Suprapubic skin (tissue), 4 donors: ENCODE results near the gene PIGX. TPM values are rescaled to one million over a fixed set of nuclear protein-coding genes. Genes with fewer than 3 reads are reported as not detected.

ENCODE experiments used
- DNase-seq, 2 donors: peaks; one replicate each; pipeline ENCODE4 v3.0.0-alpha.2; 2019; ENCODE audit warnings: low spot score in 2 of 2
- H3K27ac ChIP-seq: fragments of 200-600 bp; sonication (generic); one replicate; pipeline ENCODE4 v1.5.1; 2019
- H3K27me3 ChIP-seq: fragments of 200-600 bp; sonication (generic); one replicate; pipeline ENCODE4 v1.5.1; 2019
- H3K36me3 ChIP-seq: fragments of 200-600 bp; sonication (generic); one replicate; pipeline ENCODE4 v1.5.1; 2019
- H3K4me1 ChIP-seq: fragments of 200-600 bp; sonication (generic); one replicate; pipeline ENCODE4 v1.5.1; 2019
- H3K4me3 ChIP-seq: fragments of 200-600 bp; sonication (generic); one replicate; pipeline ENCODE4 v1.5.1; 2019; ENCODE audit warnings: mild to moderate bottlenecking
- H3K9me3 ChIP-seq: fragments of 200-600 bp; sonication (generic); one replicate; pipeline ENCODE4 v1.5.1; 2019
- CTCF ChIP-seq, 2 donors: fragments of 200-600 bp in 1 of 2; fragments of 450-650 bp in 1 of 2; sonication (generic) in 1 of 2; IDR thresholded peaks; one replicate each; pipeline ENCODE4 v1.5.1; 2016 to 2019; ENCODE audit warnings: antibody characterized with exemption in 2 of 2, mild to moderate bottlenecking in 1 of 2, moderate library complexity in 1 of 2
- EP300 ChIP-seq: sonication (generic); formaldehyde crosslinking; IDR thresholded peaks from one replicate; pipeline ENCODE4 v1.6.1; 2017; ENCODE audit warnings: antibody characterized with exemption
- POLR2A ChIP-seq, 2 donors: fragments of 450-650 bp; IDR thresholded peaks; one replicate each; pipeline ENCODE4 v1.6.1; 2017; ENCODE audit warnings: antibody characterized with exemption in 2 of 2, mild to moderate bottlenecking in 2 of 2, moderate library complexity in 2 of 2
- POLR2AphosphoS5 ChIP-seq, 3 donors: sonication (generic); formaldehyde crosslinking; IDR thresholded peaks; one replicate each; pipeline ENCODE4 v1.6.1; 2017; ENCODE audit warnings: antibody characterized with exemption in 3 of 3
- WGBS: methylation state at CpG from one replicate; pipeline ENCODE4 v1.1.5; 2018; 5-methylcytosine and 5-hydroxymethylcytosine counted together
- total RNA-seq, 4 donors: library from RNA; depleted of rRNA; stranded (reverse); fragments of >200 nt; gene quantifications; one replicate each; pipeline ENCODE4 v1.1.0, GENCODE V29; 2016

Gene PIGX
- total RNA-seq, 4 donors from 2014 or later: 16.3 to 30.7 (median 24.4) TPM

- no peak for DNase-seq
- H3K4me3 ChIP-seq: no peak overlapping the region
- H3K4me1 ChIP-seq: peaks cover 9% of the 10 kb centered on the region
- TF ChIP-seq POLR2AphosphoS5 (IDR thresholded peaks at IDR 0.05) (no peak), CTCF (IDR thresholded peaks at IDR 0.05) (no peak), EP300 (no peak), POLR2A (IDR thresholded peaks at IDR 0.05) (no peak)
- H3K36me3 ChIP-seq: no peaks in the 10 kb centered on the region
- H3K27ac ChIP-seq: no peak overlapping the region
- no peaks in the 10 kb centered on the region for H3K9me3 ChIP-seq
- H3K27me3 ChIP-seq: no peaks in the 10 kb centered on the region
- 73% methylated on average over 4 of the region's 4 CpGs for WGBS
These were observed 44.6 kb downstream of the PIGX start for GRCh38 chr3:196756732-196757131.

DNA sequence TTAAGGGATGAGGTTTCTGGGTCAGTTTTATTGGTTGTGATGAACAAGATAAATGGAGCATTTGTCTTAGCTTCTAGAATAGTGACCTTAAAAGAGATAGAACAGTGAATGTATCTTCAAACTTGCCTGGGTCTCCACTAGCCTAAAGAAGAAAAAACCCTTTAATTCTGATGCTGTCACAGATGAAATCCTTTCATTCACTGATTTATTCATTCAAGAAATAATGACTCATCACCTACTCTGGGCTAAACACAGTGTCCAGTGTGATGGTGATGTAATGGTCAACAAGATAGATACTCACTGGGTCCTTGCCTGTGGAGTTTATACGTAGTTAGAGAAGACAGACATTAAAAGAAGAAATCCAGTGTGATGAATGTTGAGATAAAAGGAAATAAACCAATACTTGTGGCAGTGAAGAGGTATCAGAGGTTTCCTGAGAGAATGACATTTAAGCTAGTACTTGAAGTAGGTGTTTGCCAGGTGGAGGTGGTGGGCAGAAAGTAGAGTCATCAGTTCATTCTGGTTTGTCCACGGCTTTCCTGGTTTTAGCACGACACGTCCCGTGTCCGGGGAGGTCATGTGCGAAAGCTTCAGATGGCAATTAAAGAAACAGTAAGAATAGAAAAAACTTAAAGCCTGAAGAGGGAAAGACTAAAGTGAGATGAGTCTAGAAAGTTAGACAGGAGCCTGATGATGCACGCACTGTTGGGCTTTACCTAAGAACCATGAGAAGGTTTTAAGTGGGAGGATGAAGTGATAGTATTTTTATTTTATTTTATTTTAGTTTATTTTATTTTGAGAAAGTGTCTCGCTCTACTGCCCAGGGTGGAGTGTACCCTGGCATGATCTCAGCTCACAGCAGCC, 45.9 kb downstream of the PIGX start:
- H3K27ac ChIP-seq: no peak overlapping the region
- TF ChIP-seq EP300 (no peak), CTCF (IDR thresholded peaks at IDR 0.05) (no peak), POLR2AphosphoS5 (IDR thresholded peaks at IDR 0.05) (no peak), POLR2A (IDR thresholded peaks at IDR 0.05) (no peak)
- no peaks in the 10 kb centered on the region for H3K27me3 ChIP-seq
- no peaks in the 10 kb centered on the region for H3K36me3 ChIP-seq
- H3K4me1 ChIP-seq: peaks cover 9% of the 10 kb centered on the region
- DNase-seq: no peak
- 86% methylated on average over 9 of the region's 9 CpGs for WGBS
- no peaks in the 10 kb centered on the region for H3K9me3 ChIP-seq
- H3K4me3 ChIP-seq: no peak overlapping the region

GRCh38 chr3:196763179-196763578, 51.0 kb downstream of the PIGX start:
- Histone ChIP-seq H3K27ac (no peak overlapping the region), H3K27me3 (no peaks in the 10 kb centered on the region), H3K4me1 (no peaks in the 10 kb centered on the region), H3K36me3 (no peaks in the 10 kb centered on the region), H3K9me3 (no peaks in the 10 kb centered on the region), H3K4me3 (no peak overlapping the region)
- 64% methylated on average over 7 of the region's 7 CpGs for WGBS
- no peak for TF ChIP-seq POLR2A (IDR thresholded peaks at IDR 0.05)
- no peak for TF ChIP-seq POLR2AphosphoS5 (IDR thresholded peaks at IDR 0.05)
- DNase-seq: no peak

DNA sequence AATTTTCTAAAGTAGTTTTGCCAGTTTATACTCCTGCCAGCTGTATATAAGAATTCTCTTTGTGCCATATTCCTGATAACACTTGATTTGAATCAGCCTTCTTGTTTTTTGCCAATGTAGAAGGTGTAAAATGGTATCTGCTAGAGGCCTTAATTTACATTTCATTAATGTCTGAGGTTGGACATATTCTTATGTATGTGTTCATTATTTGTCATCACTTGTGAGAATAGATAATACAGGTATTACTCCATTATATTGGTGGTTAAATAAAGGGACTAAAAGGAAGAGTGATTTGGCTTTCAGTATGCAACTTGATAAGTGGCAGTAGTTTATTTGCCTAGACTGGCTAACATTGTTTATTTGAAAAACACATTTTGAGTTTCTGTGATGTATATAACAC, 53.3 kb downstream of the PIGX start:
- H3K4me1 ChIP-seq: no peaks in the 10 kb centered on the region
- H3K4me3 ChIP-seq: no peak overlapping the region
- H3K36me3 ChIP-seq: peaks cover 5% of the 10 kb centered on the region
- no peak for DNase-seq
- no peaks in the 10 kb centered on the region for H3K27me3 ChIP-seq
- TF ChIP-seq EP300 (no peak), POLR2AphosphoS5 (IDR thresholded peaks at IDR 0.05) (no peak), CTCF (IDR thresholded peaks at IDR 0.05) (no peak)
- H3K27ac ChIP-seq: no peak overlapping the region
- H3K9me3 ChIP-seq: no peaks in the 10 kb centered on the region

DNA sequence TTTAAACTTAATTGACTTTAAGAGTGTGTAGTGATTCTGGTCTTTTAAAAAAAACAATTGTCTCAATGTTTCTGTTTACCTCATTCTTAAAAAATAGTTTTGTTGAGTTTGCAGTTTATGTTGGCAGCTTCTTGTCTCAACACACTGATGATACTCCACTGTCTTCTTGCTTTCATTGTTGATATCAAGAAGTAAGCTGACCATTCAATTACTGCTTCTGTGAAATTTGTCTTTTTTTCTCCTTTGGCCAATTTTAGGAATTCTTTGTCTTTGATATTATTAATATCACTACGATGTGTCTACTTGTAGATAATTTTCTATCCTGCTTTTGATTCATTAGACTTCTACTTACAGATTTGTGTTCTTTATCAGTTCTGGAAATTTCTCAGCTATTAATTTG, 58.9 kb downstream of the PIGX start:
- H3K27ac ChIP-seq: no peak overlapping the region
- 93% methylated on average over 1 of the region's 1 CpG for WGBS
- H3K9me3 ChIP-seq: no peaks in the 10 kb centered on the region
- no peak for DNase-seq
- H3K36me3 ChIP-seq: peaks cover 5% of the 10 kb centered on the region
- no peak for TF ChIP-seq CTCF (IDR thresholded peaks at IDR 0.05)
- TF ChIP-seq EP300: no peak
- TF ChIP-seq POLR2A (IDR thresholded peaks at IDR 0.05): no peak
- no peak for TF ChIP-seq POLR2AphosphoS5 (IDR thresholded peaks at IDR 0.05)
- no peak overlapping the region for H3K4me3 ChIP-seq
- peaks cover 7% of the 10 kb centered on the region for H3K4me1 ChIP-seq
- H3K27me3 ChIP-seq: no peaks in the 10 kb centered on the region
